H1 (cell line): ENCODE measurements around the gene METTL25B. TPM values are rescaled to one million over a fixed set of nuclear protein-coding genes. Genes with fewer than 3 reads are reported as not detected.

Source experiments
- CTCF ChIA-PET: fragments of 300-600 bp; sonication (Branson Sonifier 250); formaldehyde crosslinking; loops from one replicate; lab custom pipeline; 2021; ENCODE audit not compliant: partially characterized antibody; lab: Charles Lee
- POLR2A ChIA-PET: fragments of 300-600 bp; sonication (Branson Sonifier 250); formaldehyde crosslinking; loops from one replicate; lab custom pipeline; 2021; ENCODE audit warnings: inconsistent platforms; ENCODE audit not compliant: partially characterized antibody; lab: Charles Lee
- DNase-seq, 2 experiments: peaks; one replicate each; pipeline versions ENCODE4 v3.0.0 to v3.0.0-alpha.2; 2010 to 2022; ENCODE audit warnings: low spot score in 2 of 2, low read depth in 1 of 2, mixed read lengths in 1 of 2
- FAIRE-seq: peaks from 2 replicates; lab custom pipeline; 2011; peaks lifted over from hg19 to GRCh38; lab: Jason Lieb, UNC
- H2AFZ ChIP-seq: 2 replicates; pipeline ENCODE4 v1.8.1; 2012; ENCODE audit warnings: low read length, inconsistent platforms
- H2AK5ac ChIP-seq: 2 replicates; pipeline ENCODE4 v1.6.1; 2013; ENCODE audit warnings: low read depth, low read length
- H2BK120ac ChIP-seq: replicated peaks from 2 replicates; pipeline ENCODE3; 2013; ENCODE audit warnings: low read depth, low read length, inconsistent platforms
- H2BK12ac ChIP-seq: 2 replicates; pipeline ENCODE4 v1.6.1; 2013; ENCODE audit warnings: low read depth, low read length
- H2BK15ac ChIP-seq: 2 replicates; pipeline ENCODE4 v1.6.1; 2013; ENCODE audit warnings: low read length
- H2BK20ac ChIP-seq: 2 replicates; pipeline ENCODE4 v1.6.1; 2013; ENCODE audit warnings: low read length
- H2BK5ac ChIP-seq: 2 replicates; pipeline ENCODE4 v1.6.1; 2013; ENCODE audit warnings: low read depth, low read length
- H3K14ac ChIP-seq: 2 replicates; pipeline ENCODE4 v1.6.1; 2013; ENCODE audit warnings: inconsistent platforms; ENCODE audit not compliant: insufficient read length
- H3K18ac ChIP-seq: 2 replicates; pipeline ENCODE4 v1.6.1; 2013; ENCODE audit warnings: low read length; ENCODE audit errors: extremely low read depth
- H3K23ac ChIP-seq: 2 replicates; pipeline ENCODE4 v1.6.1; 2013; ENCODE audit warnings: inconsistent platforms; ENCODE audit not compliant: insufficient read length
- H3K23me2 ChIP-seq: 2 replicates; pipeline ENCODE4 v1.6.1; 2013; ENCODE audit warnings: low read depth, low read length
- H3K27ac ChIP-seq: 2 replicates; pipeline ENCODE4 v1.6.1; 2011; ENCODE audit warnings: low read depth, low read length, inconsistent platforms
- H3K27me3 ChIP-seq, 4 experiments: replicated peaks in 1 of 4; 1 replicate in 1 of 4; 2 replicates in 3 of 4; pipeline versions ENCODE4 v1.6.1 to v1.8.1; 2011 to 2013; ENCODE audit warnings: low read length in 3 of 4, mild to moderate bottlenecking in 3 of 4, inconsistent platforms in 2 of 4, mixed read lengths in 2 of 4, moderate library complexity in 1 of 4; ENCODE audit not compliant: control insufficient read depth in 3 of 4, insufficient read depth in 3 of 4; ENCODE audit errors: extremely low read depth in 1 of 4
- H3K36me3 ChIP-seq, 4 experiments: 2 replicates each; pipeline versions ENCODE4 v1.6.1 to v1.8.1; 2011 to 2013; ENCODE audit warnings: mild to moderate bottlenecking in 4 of 4, low read length in 3 of 4, moderate library complexity in 2 of 4, control low read depth in 1 of 4, inconsistent platforms in 1 of 4; ENCODE audit not compliant: insufficient read depth in 4 of 4, control insufficient read depth in 2 of 4
- H3K4ac ChIP-seq: replicated peaks from 2 replicates; pipeline ENCODE3; 2013; ENCODE audit warnings: low read length, low read depth, mixed read lengths, inconsistent platforms; ENCODE audit not compliant: insufficient read length
- H3K4me1 ChIP-seq, 4 experiments: replicated peaks in 1 of 4; 1 replicate in 1 of 4; 2 replicates in 3 of 4; pipeline versions ENCODE4 v1.6.1 to v1.8.1; 2011 to 2013; ENCODE audit warnings: low read length in 3 of 4, inconsistent platforms in 2 of 4, mixed read lengths in 1 of 4; ENCODE audit not compliant: insufficient read depth in 4 of 4, control insufficient read depth in 3 of 4
- H3K4me2 ChIP-seq, 2 experiments: 2 replicates each; pipeline versions ENCODE4 v1.6.1 to v1.8.1; 2011 to 2013; ENCODE audit warnings: low read depth in 2 of 2, low read length in 2 of 2, control low read depth in 1 of 2, inconsistent platforms in 1 of 2, mild to moderate bottlenecking in 1 of 2; ENCODE audit not compliant: insufficient read depth in 1 of 2
- H3K4me3 ChIP-seq, 4 experiments: fragments of 200-600, 300-600 bp in 1 of 4; sonication (generic), shearing (Covaris generic), sonication (Bioruptor Twin) in 1 of 4; 2 replicates each; pipeline versions ENCODE4 v1.5.1 to v1.8.1; 2011 to 2016; ENCODE audit warnings: low read length in 4 of 4, low read depth in 3 of 4, control low read depth in 2 of 4, inconsistent platforms in 2 of 4, mild to moderate bottlenecking in 2 of 4, mixed read lengths in 1 of 4, moderate library complexity in 1 of 4; ENCODE audit not compliant: insufficient read depth in 2 of 4; ENCODE audit errors: extremely low read depth in 1 of 4
- H3K56ac ChIP-seq: replicated peaks from 2 replicates; pipeline ENCODE3; 2013; ENCODE audit warnings: low read depth, mild to moderate bottlenecking, mixed read lengths, low read length, inconsistent platforms; ENCODE audit not compliant: insufficient read length
- H3K79me1 ChIP-seq: 2 replicates; pipeline ENCODE4 v1.6.1; 2013; ENCODE audit warnings: low read depth, low read length, control low read depth
- H3K79me2 ChIP-seq, 2 experiments: 2 replicates each; pipeline versions ENCODE4 v1.6.1 to v1.8.1; 2012 to 2013; ENCODE audit warnings: low read length in 2 of 2, mild to moderate bottlenecking in 2 of 2, inconsistent platforms in 1 of 2; ENCODE audit not compliant: insufficient read depth in 2 of 2, control insufficient read depth in 1 of 2
- H3K9ac ChIP-seq, 4 experiments: replicated peaks in 1 of 4; 1 replicate in 1 of 4; 2 replicates in 3 of 4; pipeline versions ENCODE4 v1.6.1 to v1.8.1; 2011 to 2013; ENCODE audit warnings: low read depth in 3 of 4, low read length in 3 of 4, control low read depth in 2 of 4, mild to moderate bottlenecking in 2 of 4, moderate library complexity in 2 of 4, inconsistent platforms in 1 of 4; ENCODE audit errors: extremely low read depth in 1 of 4
- H3K9me3 ChIP-seq, 2 experiments: 2 replicates each; pipeline versions ENCODE4 v1.6.1 to v1.8.1; 2012 to 2013; ENCODE audit warnings: mild to moderate bottlenecking in 2 of 2, moderate library complexity in 2 of 2, control low read depth in 1 of 2, inconsistent platforms in 1 of 2, low read depth in 1 of 2, low read length in 1 of 2, mixed read lengths in 1 of 2; ENCODE audit not compliant: insufficient read depth in 2 of 2
- H4K20me1 ChIP-seq, 2 experiments: replicated peaks in 1 of 2; 2 replicates each; pipeline versions ENCODE3 to v1.8.1; 2011 to 2013; ENCODE audit warnings: inconsistent platforms in 2 of 2, low read length in 2 of 2, mild to moderate bottlenecking in 1 of 2; ENCODE audit not compliant: insufficient read depth in 2 of 2, control insufficient read depth in 1 of 2
- H4K5ac ChIP-seq: 2 replicates; pipeline ENCODE4 v1.6.1; 2013; ENCODE audit warnings: low read length, low read depth, mixed read lengths, inconsistent platforms; ENCODE audit not compliant: insufficient read length
- H4K8ac ChIP-seq: 2 replicates; pipeline ENCODE4 v1.8.0; 2013; ENCODE audit warnings: mild to moderate bottlenecking, moderate library complexity, low read length, inconsistent platforms; ENCODE audit not compliant: insufficient read depth; ENCODE audit errors: extremely low read depth
- H4K91ac ChIP-seq: replicated peaks from 2 replicates; pipeline ENCODE3; 2013; ENCODE audit warnings: low read length, mixed read lengths, inconsistent platforms; ENCODE audit not compliant: insufficient read length
- BCL11A ChIP-seq, 2 experiments: IDR thresholded peaks; one replicate each; pipeline ENCODE4 v1.6.1; 2011; ENCODE audit warnings: low read depth in 2 of 2, low read length in 2 of 2, mild to moderate bottlenecking in 2 of 2
- CEBPB ChIP-seq: IDR thresholded peaks from 2 replicates; pipeline ENCODE4 v1.6.1; 2012; ENCODE audit warnings: low read depth, low read length
- CTBP2 ChIP-seq: IDR thresholded peaks from 2 replicates; pipeline ENCODE4 v1.7.0; 2011; ENCODE audit warnings: borderline replicate concordance, mild to moderate bottlenecking, moderate library complexity, mixed read lengths, low read length; ENCODE audit not compliant: insufficient read depth, insufficient read length
- FOSL1 ChIP-seq: IDR thresholded peaks from 2 replicates; pipeline ENCODE4 v1.6.1; 2011; ENCODE audit warnings: mild to moderate bottlenecking, low read depth, low read length, moderate library complexity; ENCODE audit not compliant: insufficient read depth
- HDAC6 ChIP-seq: IDR thresholded peaks from one replicate; pipeline ENCODE4 v1.7.1; 2012; ENCODE audit warnings: low read depth, mild to moderate bottlenecking, inconsistent platforms, low read length, moderate library complexity
- POLR2A ChIP-seq, 2 experiments: IDR thresholded peaks; 1 replicate in 1 of 2; 2 replicates in 1 of 2; pipeline ENCODE4 v1.6.1; 2011; ENCODE audit warnings: low read depth in 2 of 2, low read length in 2 of 2, mild to moderate bottlenecking in 2 of 2; ENCODE audit errors: control extremely low read depth in 1 of 2
- RFX5 ChIP-seq: IDR thresholded peaks from 2 replicates; pipeline ENCODE4 v1.6.1; 2011; ENCODE audit warnings: low read depth, low read length, improper control_type of control experiment, borderline replicate concordance
- SIN3A ChIP-seq, 2 experiments: IDR thresholded peaks in 1 of 2; conservative IDR thresholded peaks in 1 of 2; 2 replicates each; pipeline ENCODE4 v1.6.1; 2011 to 2012; ENCODE audit warnings: low read length in 2 of 2, improper control_type of control experiment in 1 of 2, low read depth in 1 of 2, mild to moderate bottlenecking in 1 of 2
- SRF ChIP-seq: IDR thresholded peaks from 2 replicates; pipeline ENCODE4 v1.6.1; 2011; ENCODE audit warnings: mild to moderate bottlenecking, low read depth, low read length, moderate library complexity
- TAF7 ChIP-seq: optimal IDR thresholded peaks from 2 replicates; pipeline ENCODE3; 2011; ENCODE audit warnings: low read depth, mild to moderate bottlenecking, inconsistent platforms, low read length, moderate library complexity, borderline replicate concordance
- WGBS, 2 experiments: shearing (Covaris generic) in 1 of 2; methylation state at CpG; one replicate each; pipeline versions ENCODE4 v1.1.6 to v1.1.7; 2013 to 2015; ENCODE audit warnings: low lambda C conversion rate in 2 of 2, mixed read lengths in 2 of 2, inconsistent platforms in 1 of 2, low coverage in 1 of 2, missing lambda C conversion rate in 1 of 2; ENCODE audit not compliant: insufficient replicate concordance in 2 of 2, insufficient coverage in 1 of 2, insufficient read length in 1 of 2; ENCODE audit errors: extremely low coverage in 1 of 2, missing lambda C conversion rate in 1 of 2; 5-methylcytosine and 5-hydroxymethylcytosine counted together
- polyA plus RNA-seq, 7 experiments: library from polyadenylated mRNA; depleted of rRNA in 3 of 7; stranded (reverse) in 5 of 7; unstranded in 2 of 7; fragments of >200 nt in 5 of 7; fragments of 200-250 nt in 2 of 7; gene quantifications; 1 replicate in 5 of 7; 2 replicates in 1 of 7; 4 replicates in 1 of 7; pipeline versions ENCODE4 v1.2.1 to v1.2.3, GENCODE V29; 2011 to 2013; ENCODE audit warnings: missing spikeins in 2 of 7, mixed read lengths in 2 of 7
- total RNA-seq: library from RNA; stranded (reverse); fragmentation: NEBNext Ultra II Directional; extraction: Animal tissue kit (Norgen Biotek cat#: 25700); gene quantifications from 2 replicates; pipeline ENCODE4 v1.2.1, GENCODE V29; 2021

Gene METTL25B
- total and polyA plus RNA-seq, 2 of the 8 experiments (the other 6 are each of a cell fraction or from before 2014, with no cell fraction given): 28.4 to 30.1 TPM

DNA sequence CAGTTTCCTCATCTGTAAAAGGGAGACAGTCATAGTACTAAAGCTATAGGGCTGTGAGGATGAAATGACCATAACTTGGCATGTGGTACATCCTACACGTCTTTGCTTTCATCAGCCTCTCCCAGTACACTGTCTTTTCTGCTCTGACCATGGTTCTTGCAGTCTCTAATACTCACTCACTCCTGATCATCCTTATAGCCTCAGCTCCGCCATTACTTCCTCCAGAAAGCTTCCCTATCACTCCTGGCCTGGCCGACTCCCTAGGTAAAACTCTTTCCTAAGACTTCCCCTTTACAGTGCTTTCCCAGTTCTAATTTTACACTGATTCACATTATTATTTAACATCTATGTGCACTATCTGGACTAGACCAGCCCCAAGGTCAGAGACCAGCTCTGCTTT lies 17.6 kb downstream of the METTL25B start:
- FAIRE-seq: no peak
- Histone ChIP-seq H3K4me2 (peak overlapping the region; percentile 98 to 99; a peak in 3 of 4 replicates), H3K4me3 (peak overlapping the region; percentile 52 to 100 (median 64); a peak in 6 of 8 replicates), H3K27me3 (no peaks in the 10 kb centered on the region), H3K9me3 (no peaks in the 10 kb centered on the region), H4K20me1 (peaks cover 0 to 4% of the 10 kb centered on the region in 2 experiments), H3K23me2 (peaks cover 8% of the 10 kb centered on the region), H2BK15ac (peak overlapping the region; percentile 92; the same call in 1 of the 2 replicates), H3K56ac (no peak overlapping the region), H2BK120ac (no peak overlapping the region), H4K5ac (no peak overlapping the region), H2BK20ac (no peak overlapping the region), H3K18ac (peak overlapping the region; percentile 99; the same call in 1 of the 2 replicates), H3K9ac (peak overlapping the region in 3 of 4 experiments; percentile 42 to 98 (median 81); a peak in 5 of 7 replicates), H3K79me2 (peaks cover 30 to 59% of the 10 kb centered on the region in 2 experiments), H3K14ac (no peak overlapping the region), H3K4ac (no peak overlapping the region), H3K36me3 (peaks cover 13 to 33% (median 14%) of the 10 kb centered on the region in 4 experiments; a peak in 6 of 8 replicates), H3K23ac (no peak overlapping the region), H4K91ac (peak overlapping the region; percentile 69), H2BK12ac (peak overlapping the region; percentile 98; the same call in 1 of the 2 replicates), H2BK5ac (peak overlapping the region; percentile 99), H2AK5ac (peak overlapping the region; percentile 94; the same call in 1 of the 2 replicates), H4K8ac (no peak overlapping the region), H2AFZ (no peak overlapping the region), H3K79me1 (peaks cover 15% of the 10 kb centered on the region), H3K4me1 (peaks cover 32 to 50% (median 34%) of the 10 kb centered on the region in 4 experiments), H3K27ac (peak overlapping the region; percentile 72)
- CTCF ChIA-PET: interaction anchor here (0.7 to 6.6 kb wide), 4 partner anchors 18 to 56 kb away, joined by 3 to 76 read pairs (median 14); partner anchors contain the start of genes ISG20L2 and METTL25B
- POLR2A ChIA-PET: interaction anchor here (1.3 to 10.7 kb wide), 4 partner anchors 11 to 39 kb away, joined by 6 to 214 read pairs (median 12); partner anchors contain the start of genes ISG20L2 and METTL25B
- 84% methylated on average over 3 of the region's 3 CpGs; no CpG with 5 or more reads in 1 of the 2 experiments for WGBS, 2 experiments
- no peak for DNase-seq
- TF ChIP-seq HDAC6 (no peak), SRF (no peak), POLR2A (IDR thresholded peaks at IDR 0.05; ENCODE audit: control extremely low read depth in 1 of 2, low read depth in 2 of 2, low read length in 2 of 2) (no peak), TAF7 (no peak), BCL11A (IDR thresholded peaks at IDR 0.05; ENCODE audit: low read depth in 2 of 2, low read length in 2 of 2) (no peak), CEBPB (no peak), SIN3A (conservative IDR thresholded peaks at IDR 0.05 in 1 of 2, IDR thresholded peaks at IDR 0.05 in 1 of 2; ENCODE audit: low read depth in 1 of 2, low read length in 2 of 2) (no peak), RFX5 (no peak), FOSL1 (no peak), CTBP2 (no peak)
